GM18909 (cell line): ENCODE measurements around the gene FBXL13.
"Not testable (repeated sequence)": the region's sequence is repeated elsewhere in the genome, so short reads cannot be mapped to it uniquely, and the experiment has no call there.

Source experiments
- ATAC-seq: cut with Tn5 transposase; IDR thresholded peaks from one replicate; pipeline ENCODE4 v1.9.1; 2021; ENCODE audit warnings: mild to moderate bottlenecking; ENCODE audit not compliant: unreplicated experiment, poor library complexity

FBXL13 gene

GRCh38 chr7:103074519-103075336 is at the start of gene FBXL13, which contains the start of gene ARMC10:
FBXL13 (minus strand) TSS chr7:103074796.
ARMC10 (plus strand) TSS chr7:103075140; CDS start chr7:103075273, 133 bp downstream.
- ATAC-seq, result peak; percentile 92

DNA sequence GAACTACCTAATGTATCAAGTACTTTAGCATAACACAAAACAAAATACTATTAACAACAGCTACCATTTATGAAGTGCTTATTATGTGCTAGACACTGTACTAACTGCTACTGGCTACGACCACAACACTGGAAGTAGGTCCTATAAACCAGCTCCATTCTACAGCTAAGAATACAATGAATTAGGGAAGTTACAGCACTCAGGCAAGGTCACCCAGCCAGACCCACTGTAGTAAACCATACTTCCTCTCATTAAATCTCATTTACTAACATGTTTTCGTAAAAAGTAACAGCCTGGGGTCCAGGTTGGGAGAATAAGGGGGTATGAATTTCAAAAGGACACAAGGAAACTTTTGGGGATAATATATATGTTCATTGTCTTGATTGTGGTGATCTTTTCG is 48.9 kb upstream of the FBXL13 start:
- no peak for ATAC-seq

- no peak for ATAC-seq
Observed at GRCh38 chr7:103121641-103122040, 47.0 kb upstream of the FBXL13 start.

DNA sequence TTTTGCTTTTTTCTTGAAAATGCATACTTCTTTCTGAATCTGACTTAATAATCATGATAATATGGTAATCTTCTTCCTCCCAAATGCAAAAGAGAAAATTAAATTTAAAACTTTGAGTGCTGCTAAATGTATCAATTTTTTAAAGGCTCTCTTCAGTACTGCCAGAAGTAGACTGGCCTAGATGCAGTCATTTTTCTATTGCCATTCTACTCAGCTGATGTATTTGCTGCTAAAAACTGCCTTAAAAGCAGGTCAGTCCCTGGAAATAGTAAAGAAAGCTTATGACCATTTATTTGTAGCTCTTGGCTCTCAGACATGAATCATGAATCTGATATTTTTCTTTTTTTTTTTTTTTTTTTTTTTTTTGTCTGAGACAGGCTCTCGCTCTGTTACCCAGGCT is 45.8 kb upstream of the FBXL13 start:
- ATAC-seq, result no peak

DNA sequence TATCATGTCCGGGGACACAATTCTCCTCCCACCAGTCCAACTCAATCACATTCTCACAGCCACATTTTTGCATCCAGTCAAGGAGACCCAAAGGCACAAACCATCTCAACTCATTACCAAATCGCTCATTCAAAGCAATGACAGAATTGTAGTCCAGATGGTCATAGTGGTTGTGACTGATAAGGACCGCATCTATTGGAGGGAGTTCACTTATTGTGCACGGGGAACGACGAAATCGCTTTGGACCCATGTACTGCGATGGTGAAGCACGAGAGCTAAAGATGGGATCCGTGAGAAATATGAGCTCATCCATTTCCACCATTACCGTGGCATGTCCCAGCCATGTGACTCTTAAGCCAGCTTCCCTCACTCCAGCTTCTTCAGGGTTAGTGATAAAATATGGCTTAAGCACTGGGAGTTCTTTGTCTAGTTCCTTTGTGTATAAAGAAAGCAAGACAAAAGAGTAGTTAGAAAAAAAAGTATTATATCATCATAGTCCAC is 45.2 kb upstream of the FBXL13 start:
- no peak for ATAC-seq

DNA sequence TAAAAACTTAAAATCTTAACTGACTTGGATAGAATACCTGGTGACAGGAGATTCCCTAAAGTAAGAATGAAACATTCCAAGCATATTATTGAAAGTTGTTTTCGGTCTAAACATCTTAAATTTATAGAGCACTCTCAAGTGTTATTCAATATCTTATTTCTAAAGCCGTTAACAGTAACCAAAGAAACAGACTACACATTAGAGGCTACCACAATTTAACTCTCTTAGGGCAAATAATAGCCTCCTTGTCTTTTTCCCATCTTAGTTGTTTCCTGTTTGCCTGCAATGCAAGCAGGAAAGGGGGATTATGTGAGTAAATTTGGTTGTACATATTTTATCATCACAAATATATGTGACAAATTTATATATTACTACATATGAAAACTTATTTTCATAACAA is 42.9 kb upstream of the FBXL13 start:
- no peak for ATAC-seq

DNA sequence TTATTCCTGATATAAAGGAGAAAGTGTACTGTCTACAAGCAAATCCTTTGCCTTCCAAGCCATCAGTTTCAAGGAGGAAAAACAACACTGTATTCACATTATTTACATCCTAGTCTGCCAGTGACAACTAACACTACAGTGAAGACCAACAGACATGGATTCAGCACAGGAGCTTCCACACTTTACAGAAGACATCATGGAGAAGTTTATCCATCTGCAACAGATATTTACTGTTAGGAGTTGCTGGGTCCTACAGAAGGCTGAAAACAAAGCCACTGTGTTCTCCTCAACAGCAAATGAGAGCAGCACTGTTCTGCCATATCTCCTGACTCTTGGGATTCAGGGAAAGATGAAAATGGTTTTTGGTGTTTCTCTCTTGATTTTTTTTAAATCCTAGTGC is 42.4 kb upstream of the FBXL13 start:
- no peak for ATAC-seq

DNA sequence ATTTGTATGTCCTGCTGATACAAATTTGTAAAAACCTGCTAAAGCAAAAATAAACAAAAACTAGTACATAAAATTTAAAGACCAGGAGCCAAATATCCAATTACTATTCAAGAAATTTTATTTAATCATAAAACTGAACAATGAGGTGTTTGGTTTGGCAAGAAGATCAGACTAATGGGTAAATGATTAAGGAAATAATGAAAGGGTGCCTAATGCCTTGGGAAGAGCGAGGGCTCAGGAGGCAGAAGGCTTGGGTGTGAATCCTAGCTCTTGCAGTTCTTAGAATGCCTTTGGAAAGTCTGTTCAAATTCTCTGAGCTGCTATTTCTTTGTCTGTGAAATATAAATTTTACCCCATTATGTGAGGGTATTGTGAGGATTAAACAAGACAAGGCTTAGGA is 41.9 kb upstream of the FBXL13 start:
- no peak for ATAC-seq

DNA sequence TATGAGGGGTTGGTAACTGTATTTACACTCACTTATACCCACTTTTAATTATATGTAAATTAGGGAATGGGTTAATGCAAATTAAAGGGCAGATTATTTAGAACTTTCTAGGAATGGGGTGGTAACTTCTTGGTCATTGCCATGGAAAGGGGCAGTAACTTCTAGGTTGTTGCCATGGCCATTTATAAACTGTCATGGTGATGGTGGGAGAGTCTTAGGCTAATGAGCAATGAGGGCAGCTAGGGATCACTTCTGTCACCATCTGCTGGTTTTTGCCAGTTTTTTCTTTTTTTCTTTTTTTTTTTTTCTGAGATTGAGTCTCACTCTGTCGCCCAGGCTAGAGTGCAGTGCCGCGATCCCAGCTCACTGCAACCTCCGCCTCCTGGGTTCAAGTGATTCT is 41.2 kb upstream of the FBXL13 start:
- no peak for ATAC-seq

GRCh38 chr7:103114576-103115008 is 40.0 kb upstream of the FBXL13 start:
- no peak for ATAC-seq

- ATAC-seq, result no peak
Observed at GRCh38 chr7:103113164-103113563, 38.6 kb upstream of the FBXL13 start.

GRCh38 chr7:103106703-103107070 is 32.1 kb upstream of the FBXL13 start:
- not testable (repeated sequence) for ATAC-seq

DNA sequence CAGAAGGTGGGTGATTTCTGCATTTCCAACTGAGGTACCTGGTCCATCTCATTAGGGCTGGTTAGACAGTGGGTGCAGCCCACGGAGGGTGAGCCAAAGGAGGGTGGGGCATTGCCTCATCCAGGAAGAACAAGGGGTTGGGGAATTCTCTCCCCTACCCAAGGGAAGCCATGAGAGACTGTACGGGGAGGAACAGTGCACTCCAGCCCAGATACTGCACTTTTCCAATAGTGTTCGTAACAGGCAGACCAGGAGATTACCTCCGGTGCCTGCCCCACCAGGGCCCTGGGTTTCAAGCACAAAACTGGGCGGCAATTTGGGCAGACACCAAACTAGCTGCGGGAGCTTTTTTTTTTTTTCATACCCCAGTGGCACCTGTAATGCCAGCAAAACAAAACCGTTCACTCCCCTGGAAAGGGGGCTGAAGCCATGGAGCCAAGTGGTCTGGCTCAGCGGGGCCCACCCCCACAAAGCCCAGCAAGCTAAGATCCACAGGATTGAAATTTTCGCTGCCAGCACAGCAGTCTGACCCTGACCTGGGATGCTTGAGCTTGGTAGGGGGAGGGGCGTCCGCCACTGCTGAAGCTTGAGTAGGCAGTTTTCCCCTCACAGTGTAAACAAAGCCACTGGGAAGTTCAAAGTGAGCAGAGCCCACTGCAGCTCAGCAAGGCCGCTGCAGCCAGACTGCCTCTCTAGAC is 31.6 kb upstream of the FBXL13 start:
- no peak for ATAC-seq

DNA sequence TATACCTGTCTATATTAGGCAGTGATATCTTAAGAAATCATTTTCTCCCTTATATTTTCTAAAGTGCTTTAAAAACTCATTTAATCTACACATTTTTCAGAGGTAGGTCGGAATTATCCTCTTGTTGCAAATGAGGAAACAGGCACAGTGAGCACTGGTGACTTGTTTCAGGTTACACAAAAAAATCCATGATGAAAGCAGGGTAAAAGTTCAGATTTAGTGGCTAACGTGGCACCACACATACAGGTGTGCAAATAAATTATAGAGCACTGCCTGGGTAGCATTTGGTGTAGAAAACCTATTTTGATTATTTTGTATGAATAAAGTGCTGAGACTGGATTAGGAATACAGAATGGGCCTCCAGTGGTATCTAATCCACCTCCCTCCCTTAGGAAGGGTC is 26.9 kb upstream of the FBXL13 start:
- no peak for ATAC-seq

DNA sequence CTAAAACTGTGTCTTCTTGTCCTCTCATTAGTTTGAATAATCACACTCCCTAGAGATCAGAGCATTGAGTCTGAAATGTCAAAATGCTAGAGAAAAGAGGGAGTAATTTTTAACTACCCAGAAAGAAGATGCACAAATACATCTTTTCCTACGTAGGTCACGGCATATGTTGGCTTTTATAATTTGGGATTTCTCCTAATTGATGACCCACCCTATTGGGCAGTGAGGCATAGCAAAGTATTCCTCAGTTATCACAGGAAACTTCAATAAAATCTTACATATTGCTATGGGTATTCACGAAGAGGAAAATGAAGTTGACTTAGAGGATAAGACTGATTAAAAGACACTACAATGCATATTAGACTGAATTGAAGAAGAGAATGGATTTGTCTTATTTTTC is 25.8 kb upstream of the FBXL13 start:
- no peak for ATAC-seq

DNA sequence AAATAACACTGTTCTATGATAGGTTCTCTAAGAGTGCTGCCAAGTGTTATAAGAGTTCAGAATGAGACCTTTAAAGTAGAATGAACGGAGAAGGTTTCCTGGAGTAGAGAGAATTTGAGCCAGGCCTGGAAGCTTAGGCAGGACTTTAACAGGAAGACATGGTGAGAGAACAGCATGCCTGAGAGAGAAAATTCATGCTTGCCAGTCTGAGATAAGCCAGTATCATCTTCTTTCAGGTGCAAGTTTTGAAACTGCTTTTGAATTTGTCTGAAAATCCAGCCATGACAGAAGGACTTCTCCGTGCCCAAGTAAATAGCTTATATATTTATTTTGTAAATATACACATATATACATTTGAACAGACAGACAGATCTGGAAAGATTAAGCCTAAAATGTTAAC is 22.4 kb upstream of the FBXL13 start:
- no peak for ATAC-seq

DNA sequence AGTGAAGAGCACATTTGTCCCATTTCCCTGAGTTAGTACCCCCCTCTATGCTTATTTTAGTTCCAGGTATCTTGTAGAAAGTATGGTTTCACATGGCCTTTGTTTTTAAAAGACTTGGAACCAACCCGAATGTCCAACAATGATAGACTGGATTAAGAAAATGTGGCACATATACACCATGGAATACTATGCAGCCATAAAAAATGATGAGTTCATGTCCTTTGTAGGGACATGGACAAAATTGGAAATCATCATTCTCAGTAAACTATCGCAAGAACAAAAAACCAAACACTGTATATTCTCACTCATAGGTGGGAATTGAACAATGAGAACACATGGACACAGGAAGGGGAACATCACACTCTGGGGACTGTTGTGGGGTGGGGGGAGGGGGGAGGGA is 21.0 kb upstream of the FBXL13 start:
- not testable (repeated sequence) for ATAC-seq

DNA sequence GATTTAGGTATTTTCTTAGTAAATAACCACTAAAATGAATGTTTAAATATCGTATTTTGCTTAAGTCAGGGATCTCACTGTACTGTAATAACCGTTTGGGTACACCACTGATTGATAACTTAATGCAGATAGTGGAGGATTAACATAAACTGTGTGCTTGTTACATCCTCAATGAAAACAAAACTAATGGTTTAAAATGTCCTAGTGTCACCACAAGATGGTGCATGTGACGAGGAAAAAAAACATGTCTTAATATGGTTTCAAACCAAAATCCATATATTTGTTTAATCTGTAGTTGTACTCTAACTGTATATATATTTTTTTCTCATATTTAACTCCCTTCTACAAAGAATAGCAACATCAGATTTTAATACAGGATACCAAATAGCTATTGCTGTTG is 19.5 kb upstream of the FBXL13 start:
- ATAC-seq, result no peak

- ATAC-seq, result no peak
Observed at GRCh38 chr7:103093429-103093828, 18.8 kb upstream of the FBXL13 start.

GRCh38 chr7:103092321-103092720 is 17.7 kb upstream of the FBXL13 start:
- ATAC-seq, result not testable (repeated sequence)

- ATAC-seq, result no peak
Observed at GRCh38 chr7:103083210-103083609, 8.6 kb upstream of the FBXL13 start.

DNA sequence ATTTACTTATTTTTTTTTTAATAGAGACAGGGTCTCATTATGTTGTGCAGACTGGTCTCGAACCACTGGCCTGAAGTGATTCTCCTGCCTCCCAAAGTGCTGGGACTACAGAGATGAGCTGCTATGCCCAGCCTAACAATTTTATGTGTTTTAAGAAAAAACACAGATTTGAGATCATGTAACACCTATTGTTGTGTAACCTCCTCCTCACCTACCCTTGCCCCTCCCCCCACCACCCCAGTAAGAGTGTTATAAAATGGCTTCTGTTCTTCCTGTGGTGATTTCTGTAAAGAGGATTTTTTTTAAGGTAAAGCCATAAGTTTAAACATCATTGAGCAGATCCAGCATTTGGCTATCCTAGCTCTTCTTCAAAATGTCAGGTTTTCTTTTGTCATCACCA is 7.9 kb upstream of the FBXL13 start:
- no peak for ATAC-seq
